ENCODE data around the gene CCR7.

Gene CCR7

DNA sequence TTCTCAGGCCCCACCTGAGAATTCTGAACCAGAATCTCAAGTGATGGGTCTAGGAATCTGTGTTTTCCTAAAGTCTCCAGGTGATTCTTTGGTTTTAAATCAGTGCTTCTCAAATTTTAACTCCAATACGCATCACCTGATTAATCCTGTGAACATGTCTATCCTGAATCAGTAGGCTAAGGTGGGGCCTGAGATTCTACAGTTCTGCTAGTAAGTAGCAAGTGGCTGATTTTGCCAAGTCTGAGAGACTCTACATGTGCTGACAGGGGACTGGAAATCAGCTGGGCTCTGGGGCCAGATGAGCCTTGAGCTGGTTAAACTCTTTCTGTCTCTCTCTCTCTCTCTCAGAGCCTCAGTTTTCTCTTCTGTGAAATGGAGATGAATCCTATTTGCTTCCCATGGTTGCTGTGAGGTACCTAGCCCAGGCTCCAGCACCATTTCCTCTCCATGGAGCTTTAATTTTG is 9.0 kb downstream of the CCR7 start:
- TF ChIP-seq, protein P1, sequence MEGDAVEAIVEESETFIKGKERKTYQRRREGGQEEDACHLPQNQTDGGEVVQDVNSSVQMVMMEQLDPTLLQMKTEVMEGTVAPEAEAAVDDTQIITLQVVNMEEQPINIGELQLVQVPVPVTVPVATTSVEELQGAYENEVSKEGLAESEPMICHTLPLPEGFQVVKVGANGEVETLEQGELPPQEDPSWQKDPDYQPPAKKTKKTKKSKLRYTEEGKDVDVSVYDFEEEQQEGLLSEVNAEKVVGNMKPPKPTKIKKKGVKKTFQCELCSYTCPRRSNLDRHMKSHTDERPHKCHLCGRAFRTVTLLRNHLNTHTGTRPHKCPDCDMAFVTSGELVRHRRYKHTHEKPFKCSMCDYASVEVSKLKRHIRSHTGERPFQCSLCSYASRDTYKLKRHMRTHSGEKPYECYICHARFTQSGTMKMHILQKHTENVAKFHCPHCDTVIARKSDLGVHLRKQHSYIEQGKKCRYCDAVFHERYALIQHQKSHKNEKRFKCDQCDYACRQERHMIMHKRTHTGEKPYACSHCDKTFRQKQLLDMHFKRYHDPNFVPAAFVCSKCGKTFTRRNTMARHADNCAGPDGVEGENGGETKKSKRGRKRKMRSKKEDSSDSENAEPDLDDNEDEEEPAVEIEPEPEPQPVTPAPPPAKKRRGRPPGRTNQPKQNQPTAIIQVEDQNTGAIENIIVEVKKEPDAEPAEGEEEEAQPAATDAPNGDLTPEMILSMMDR (conservative IDR thresholded peaks at IDR 0.05; ENCODE audit: low read length), result no peak
- DNase-seq (ENCODE audit: low read depth), result no peak
- H3K4me3 ChIP-seq (ENCODE audit: low read length), result no peak overlapping the region

DNA sequence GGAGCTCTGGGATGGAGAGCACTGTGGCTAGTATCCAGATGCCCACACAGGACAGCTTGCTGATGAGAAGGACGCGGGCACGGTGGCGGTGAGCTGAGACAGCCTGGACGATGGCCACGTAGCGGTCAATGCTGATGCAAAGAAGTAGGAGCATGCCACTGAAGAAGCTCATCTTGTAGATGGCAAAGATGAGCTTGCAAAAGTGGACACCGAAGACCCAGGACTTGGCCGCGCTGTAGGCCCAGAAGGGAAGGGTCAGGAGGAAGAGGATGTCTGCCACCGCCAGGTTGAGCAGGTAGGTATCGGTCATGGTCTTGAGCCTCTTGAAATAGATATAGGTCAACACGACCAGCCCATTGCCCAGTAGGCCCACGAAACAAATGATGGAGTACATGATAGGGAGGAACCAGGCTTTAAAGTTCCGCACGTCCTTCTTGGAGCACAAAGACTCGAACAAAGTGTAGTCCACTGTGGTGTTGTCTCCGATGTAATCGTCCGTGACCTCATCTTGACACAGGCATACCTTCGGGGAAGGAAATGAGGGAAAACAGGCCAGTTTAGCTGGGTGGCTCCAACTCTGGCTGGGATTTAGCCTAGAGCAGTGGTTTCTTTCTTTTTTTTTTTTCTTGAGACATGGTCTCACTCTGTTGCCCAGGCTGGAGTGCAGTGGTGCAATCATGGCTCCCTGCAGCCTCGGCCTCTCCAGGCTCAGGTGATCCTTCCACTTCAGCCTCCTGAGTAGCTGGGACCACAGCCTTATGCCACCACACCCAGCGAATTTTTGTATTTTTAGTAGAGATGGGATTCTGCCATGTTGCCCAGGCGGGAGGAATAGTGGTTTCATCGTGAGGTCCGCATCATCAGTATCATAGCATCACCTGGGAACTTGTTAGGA is 9.7 kb downstream of the CCR7 start:
- TF ChIP-seq, protein P1 (conservative IDR thresholded peaks at IDR 0.05; ENCODE audit: low read length), result no peak
- DNase-seq (ENCODE audit: low read depth), result no peak
- H3K4me3 ChIP-seq (ENCODE audit: low read length), result no peak overlapping the region

DNA sequence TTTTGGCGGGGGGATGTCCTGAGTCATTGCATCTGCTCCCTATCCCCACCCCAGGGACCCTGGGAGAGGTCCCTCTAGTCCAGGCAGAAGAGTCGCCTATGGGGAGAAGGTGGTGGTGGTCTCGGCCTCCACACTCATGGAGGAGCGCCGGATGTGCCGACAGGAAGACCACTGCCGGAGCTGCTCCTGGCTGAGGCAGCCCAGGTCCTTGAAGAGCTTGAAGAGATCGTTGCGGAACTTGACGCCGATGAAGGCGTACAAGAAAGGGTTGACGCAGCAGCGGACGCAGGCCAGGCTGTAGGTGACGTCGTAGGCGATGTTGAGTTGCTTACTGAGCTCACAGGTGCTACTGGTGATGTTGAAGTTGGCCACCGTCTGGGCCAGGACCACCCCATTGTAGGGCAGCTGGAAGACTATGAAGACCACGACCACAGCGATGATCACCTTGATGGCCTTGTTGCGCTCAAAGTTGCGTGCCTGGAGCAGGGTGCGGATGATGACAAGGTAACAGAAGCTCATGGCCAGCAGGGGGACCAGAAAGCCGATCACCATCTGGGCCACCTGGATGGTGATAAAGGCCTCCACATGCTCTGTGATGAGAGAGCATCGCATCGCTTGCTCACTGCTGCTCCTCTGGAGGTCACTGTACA is 10.5 kb downstream of the CCR7 start:
- DNase-seq (ENCODE audit: low read depth), result no peak
- no peak overlapping the region for H3K4me3 ChIP-seq (ENCODE audit: low read length)
- TF ChIP-seq, protein P1 (conservative IDR thresholded peaks at IDR 0.05; ENCODE audit: low read length), result no peak

GRCh38 chr17:40553694-40554534 is 11.4 kb downstream of the CCR7 start:
- DNase-seq (ENCODE audit: low read depth), result peak; percentile 91

GRCh38 chr17:40552806-40553693 is 12.2 kb downstream of the CCR7 start:
- no peak for DNase-seq (ENCODE audit: low read depth)
- H3K4me3 ChIP-seq (ENCODE audit: low read length), result no peak overlapping the region
- TF ChIP-seq, protein P1 (conservative IDR thresholded peaks at IDR 0.05; ENCODE audit: low read length), result no peak

More at GRCh38 chr17:40553694-40554534, 11.4 kb downstream of the CCR7 start:
- H3K4me3 ChIP-seq (ENCODE audit: low read length), result peak overlapping the region; percentile 38
- TF ChIP-seq, protein P1 (conservative IDR thresholded peaks at IDR 0.05; ENCODE audit: low read length), result no peak
